Measurements from ENCODE around the gene TMC6.

Gene TMC6

DNA sequence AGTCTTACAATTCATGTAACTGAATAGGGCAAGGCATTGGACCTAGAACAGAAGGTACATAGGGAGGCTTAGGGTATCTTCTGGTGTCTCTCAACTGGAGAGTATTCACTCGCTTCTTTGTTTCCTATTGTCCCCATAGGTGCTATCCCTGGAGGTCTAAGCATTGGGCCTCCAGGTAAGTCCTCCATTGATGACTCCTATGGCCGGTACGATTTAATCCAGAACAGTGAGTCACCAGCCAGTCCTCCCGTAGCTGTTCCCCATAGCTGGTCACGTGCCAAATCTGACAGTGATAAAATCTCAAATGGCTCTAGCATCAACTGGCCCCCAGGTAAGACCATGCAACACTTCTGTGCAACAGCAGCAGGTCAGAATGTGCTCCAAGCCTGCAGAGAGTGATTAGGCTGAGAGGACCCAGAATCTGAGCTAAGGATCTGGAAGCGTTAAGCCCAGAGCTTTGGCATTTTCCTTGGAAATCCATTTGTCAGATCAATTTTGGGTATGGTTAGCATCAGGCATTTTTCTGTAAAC is 35.7 kb downstream of the TMC6 start:
- H3K9ac ChIP-seq (ENCODE audit: low read depth, low read length, poor library complexity, severe bottlenecking), result no peak overlapping the region
- no peaks in the 10 kb centered on the region for H3F3A ChIP-seq (ENCODE audit: low read depth)
- H3K36me3 ChIP-seq (ENCODE audit: insufficient read depth, low read length), result peaks cover 95% of the 10 kb centered on the region
- no peak overlapping the region for H3K4me3 ChIP-seq (ENCODE audit: low read length, poor library complexity, severe bottlenecking)
- H3K79me2 ChIP-seq (ENCODE audit: insufficient read depth, low read length), result no peaks in the 10 kb centered on the region
- H3K4me2 ChIP-seq (ENCODE audit: low read depth, low read length, poor library complexity, severe bottlenecking), result no peak overlapping the region
- no peaks in the 10 kb centered on the region for H3K9me3 ChIP-seq (ENCODE audit: insufficient read depth, low read depth, low read length)
- TF ChIP-seq, protein P1, sequence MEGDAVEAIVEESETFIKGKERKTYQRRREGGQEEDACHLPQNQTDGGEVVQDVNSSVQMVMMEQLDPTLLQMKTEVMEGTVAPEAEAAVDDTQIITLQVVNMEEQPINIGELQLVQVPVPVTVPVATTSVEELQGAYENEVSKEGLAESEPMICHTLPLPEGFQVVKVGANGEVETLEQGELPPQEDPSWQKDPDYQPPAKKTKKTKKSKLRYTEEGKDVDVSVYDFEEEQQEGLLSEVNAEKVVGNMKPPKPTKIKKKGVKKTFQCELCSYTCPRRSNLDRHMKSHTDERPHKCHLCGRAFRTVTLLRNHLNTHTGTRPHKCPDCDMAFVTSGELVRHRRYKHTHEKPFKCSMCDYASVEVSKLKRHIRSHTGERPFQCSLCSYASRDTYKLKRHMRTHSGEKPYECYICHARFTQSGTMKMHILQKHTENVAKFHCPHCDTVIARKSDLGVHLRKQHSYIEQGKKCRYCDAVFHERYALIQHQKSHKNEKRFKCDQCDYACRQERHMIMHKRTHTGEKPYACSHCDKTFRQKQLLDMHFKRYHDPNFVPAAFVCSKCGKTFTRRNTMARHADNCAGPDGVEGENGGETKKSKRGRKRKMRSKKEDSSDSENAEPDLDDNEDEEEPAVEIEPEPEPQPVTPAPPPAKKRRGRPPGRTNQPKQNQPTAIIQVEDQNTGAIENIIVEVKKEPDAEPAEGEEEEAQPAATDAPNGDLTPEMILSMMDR (conservative IDR thresholded peaks at IDR 0.05; ENCODE audit: low read length), result no peak
- no peak for TF ChIP-seq EZH2phosphoT487 (IDR thresholded peaks at IDR 0.05; ENCODE audit: borderline replicate concordance)
- no peaks in the 10 kb centered on the region for H3K4me1 ChIP-seq (ENCODE audit: insufficient read depth, low read length, poor library complexity, severe bottlenecking)
- H2AFZ ChIP-seq (ENCODE audit: low read length), result no peak overlapping the region
- no peaks in the 10 kb centered on the region for H3K9me2 ChIP-seq (replicated peaks; ENCODE audit: low read depth, low read length)
- H4K20me1 ChIP-seq (ENCODE audit: insufficient read depth, low read length, poor library complexity, severe bottlenecking), result no peaks in the 10 kb centered on the region
- H3K27me3 ChIP-seq (ENCODE audit: insufficient read depth, low read length, poor library complexity, severe bottlenecking), result no peaks in the 10 kb centered on the region

- Histone ChIP-seq H3K27me3 (ENCODE audit: insufficient read depth, low read length, poor library complexity, severe bottlenecking) (no peaks in the 10 kb centered on the region), H3K4me2 (ENCODE audit: low read depth, low read length, poor library complexity, severe bottlenecking) (no peak overlapping the region), H3K9me3 (ENCODE audit: insufficient read depth, low read depth, low read length) (no peaks in the 10 kb centered on the region), H4K20me1 (ENCODE audit: insufficient read depth, low read length, poor library complexity, severe bottlenecking) (no peaks in the 10 kb centered on the region), H3K9me2 (replicated peaks; ENCODE audit: low read depth, low read length) (no peaks in the 10 kb centered on the region), H2AFZ (ENCODE audit: low read length) (no peak overlapping the region), H3K9ac (ENCODE audit: low read depth, low read length, poor library complexity, severe bottlenecking) (no peak overlapping the region), H3K4me3 (ENCODE audit: low read length, poor library complexity, severe bottlenecking) (no peak overlapping the region), H3K79me2 (ENCODE audit: insufficient read depth, low read length) (no peaks in the 10 kb centered on the region), H3K36me3 (ENCODE audit: insufficient read depth, low read length) (peaks cover 93% of the 10 kb centered on the region), H3K4me1 (ENCODE audit: insufficient read depth, low read length, poor library complexity, severe bottlenecking) (no peaks in the 10 kb centered on the region), H3F3A (ENCODE audit: low read depth) (no peaks in the 10 kb centered on the region)
- TF ChIP-seq EZH2phosphoT487 (IDR thresholded peaks at IDR 0.05; ENCODE audit: borderline replicate concordance), result no peak
- TF ChIP-seq, protein P1 (conservative IDR thresholded peaks at IDR 0.05; ENCODE audit: low read length), result no peak
Observed at GRCh38 chr17:78089576-78090281, 38.8 kb downstream of the TMC6 start.

DNA sequence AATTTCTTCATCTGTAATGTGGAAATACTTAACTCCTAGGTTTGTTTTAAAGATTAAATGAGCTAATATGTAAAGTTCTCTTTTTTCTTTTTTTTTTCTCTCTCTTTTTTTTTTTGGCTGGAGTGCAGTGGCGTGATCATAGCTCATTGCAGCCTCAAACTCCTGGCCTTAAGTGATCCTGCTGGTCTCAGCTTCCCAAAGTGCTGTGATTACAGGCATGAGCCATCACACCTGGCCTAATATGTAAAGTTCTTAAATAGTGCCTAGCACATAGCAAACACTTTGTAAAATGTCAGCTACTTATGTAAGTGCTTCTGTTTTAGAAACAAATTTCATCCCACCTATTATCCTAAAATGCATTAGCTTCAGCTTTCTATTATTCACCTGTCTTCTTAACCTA is 40.0 kb downstream of the TMC6 start:
- Histone ChIP-seq H3F3A (ENCODE audit: low read depth) (no peaks in the 10 kb centered on the region), H3K9me3 (ENCODE audit: insufficient read depth, low read depth, low read length) (no peaks in the 10 kb centered on the region), H3K9me2 (replicated peaks; ENCODE audit: low read depth, low read length) (no peaks in the 10 kb centered on the region), H3K27me3 (ENCODE audit: insufficient read depth, low read length, poor library complexity, severe bottlenecking) (no peaks in the 10 kb centered on the region), H3K4me1 (ENCODE audit: insufficient read depth, low read length, poor library complexity, severe bottlenecking) (no peaks in the 10 kb centered on the region), H4K20me1 (ENCODE audit: insufficient read depth, low read length, poor library complexity, severe bottlenecking) (no peaks in the 10 kb centered on the region), H2AFZ (ENCODE audit: low read length) (no peak overlapping the region), H3K4me2 (ENCODE audit: low read depth, low read length, poor library complexity, severe bottlenecking) (no peak overlapping the region), H3K36me3 (ENCODE audit: insufficient read depth, low read length) (peaks cover 88% of the 10 kb centered on the region), H3K4me3 (ENCODE audit: low read length, poor library complexity, severe bottlenecking) (no peak overlapping the region), H3K79me2 (ENCODE audit: insufficient read depth, low read length) (no peaks in the 10 kb centered on the region), H3K9ac (ENCODE audit: low read depth, low read length, poor library complexity, severe bottlenecking) (no peak overlapping the region)
- TF ChIP-seq, protein P1 (conservative IDR thresholded peaks at IDR 0.05; ENCODE audit: low read length), result no peak
- no peak for TF ChIP-seq EZH2phosphoT487 (IDR thresholded peaks at IDR 0.05; ENCODE audit: borderline replicate concordance)

All from Loucy (cell line).